ACC112 (cell line): ENCODE results near the gene MTFR1L.

Experiments used
- H2AFZ ChIP-seq: fragments of 200-600 bp; sonication (generic); one replicate; pipeline ENCODE4 v1.6.0; 2017; ENCODE audit warnings: antibody characterized with exemption, low read length; ENCODE audit not compliant: unreplicated experiment
- H3K27ac ChIP-seq: fragments of 200-600 bp; sonication (generic); 2 replicates; pipeline ENCODE4 v1.5.1; 2014; ENCODE audit warnings: low read depth, mild to moderate bottlenecking, antibody characterized with exemption, low read length, moderate library complexity
- H3K27me3 ChIP-seq: fragments of 200-600 bp; sonication (generic); 2 replicates; pipeline ENCODE4 v1.6.1; 2014; ENCODE audit warnings: mild to moderate bottlenecking, antibody characterized with exemption, low read length, moderate library complexity, mixed read lengths; ENCODE audit not compliant: insufficient read depth
- H3K36me3 ChIP-seq: fragments of 200-600 bp; sonication (generic); 2 replicates; pipeline ENCODE4 v1.6.1; 2016; ENCODE audit warnings: mild to moderate bottlenecking, antibody characterized with exemption, low read length, moderate library complexity, mixed read lengths; ENCODE audit not compliant: insufficient read depth
- H3K4me1 ChIP-seq: fragments of 200-600 bp; sonication (generic); one replicate; pipeline ENCODE4 v1.6.1; 2016; ENCODE audit warnings: low read length, mixed read lengths; ENCODE audit not compliant: insufficient read depth, unreplicated experiment, control insufficient read depth
- H3K4me3 ChIP-seq: fragments of 200-600 bp; sonication (generic); 2 replicates; pipeline ENCODE4 v1.5.1; 2014; ENCODE audit warnings: mild to moderate bottlenecking, low read depth, low read length
- H3K79me2 ChIP-seq: fragments of 200-600 bp; sonication (generic); one replicate; pipeline ENCODE4 v1.6.0; 2016; ENCODE audit warnings: low read length; ENCODE audit not compliant: control insufficient read depth, unreplicated experiment, insufficient read depth

MTFR1L gene

DNA sequence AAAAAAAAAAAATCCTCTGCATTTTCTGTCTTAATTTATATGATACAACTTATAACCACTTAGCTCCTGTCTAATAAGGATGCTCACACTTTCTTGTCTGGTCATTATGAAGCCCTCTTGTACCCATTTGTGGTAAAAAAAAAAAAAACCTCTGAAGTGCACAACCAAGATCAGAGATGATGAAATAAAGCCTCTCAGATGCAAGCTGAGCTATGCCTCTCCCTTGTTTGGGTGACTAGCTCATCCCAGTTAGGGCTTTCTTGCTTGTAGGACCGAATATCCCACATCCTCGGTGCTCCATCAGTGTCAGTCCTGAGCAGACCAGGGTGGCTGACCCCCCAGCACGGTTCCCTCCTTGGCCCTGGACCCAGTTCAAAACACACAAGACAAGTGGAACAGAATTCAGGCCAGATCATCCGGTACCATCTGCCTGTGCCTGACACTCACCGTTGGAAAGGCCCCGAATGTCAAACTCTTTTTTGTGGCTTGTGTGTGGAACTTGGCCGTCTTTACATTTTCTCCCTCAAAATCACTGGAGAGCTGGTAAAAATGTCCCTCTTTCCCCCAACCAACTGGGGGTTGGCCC, 26.1 kb upstream of the MTFR1L start:
- Histone ChIP-seq H3K36me3 (no peaks in the 10 kb centered on the region), H2AFZ (no peak overlapping the region)

DNA sequence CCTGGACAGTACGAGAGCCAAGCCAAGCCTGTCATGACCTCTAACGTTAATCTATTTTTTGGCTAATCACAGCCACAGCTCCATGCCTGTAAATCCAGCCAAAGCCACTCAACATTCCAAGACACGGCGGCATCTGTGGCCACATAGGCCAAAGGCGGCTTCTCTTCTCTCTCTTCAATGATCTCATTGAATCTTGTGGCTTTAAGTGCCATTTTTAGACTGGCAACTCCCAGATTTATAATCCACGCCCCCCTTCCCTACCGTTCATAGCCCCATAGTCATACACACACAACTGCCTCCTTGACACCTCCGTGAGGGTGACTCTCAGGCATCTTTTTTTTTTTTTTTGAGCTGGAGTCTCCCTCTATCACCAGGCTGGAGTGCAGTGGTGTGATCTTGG, 25.4 kb upstream of the MTFR1L start:
- Histone ChIP-seq H3K27ac (no peak overlapping the region), H3K36me3 (no peaks in the 10 kb centered on the region), H3K4me1 (no peaks in the 10 kb centered on the region), H3K4me3 (no peak overlapping the region), H3K27me3 (no peaks in the 10 kb centered on the region), H3K79me2 (no peaks in the 10 kb centered on the region), H2AFZ (no peak overlapping the region)

More for the DNA sequence above, 26.1 kb upstream of the MTFR1L start:
- Histone ChIP-seq H3K4me3 (no peak overlapping the region), H3K27me3 (no peaks in the 10 kb centered on the region), H3K4me1 (no peaks in the 10 kb centered on the region), H3K27ac (no peak overlapping the region), H3K79me2 (no peaks in the 10 kb centered on the region)

DNA sequence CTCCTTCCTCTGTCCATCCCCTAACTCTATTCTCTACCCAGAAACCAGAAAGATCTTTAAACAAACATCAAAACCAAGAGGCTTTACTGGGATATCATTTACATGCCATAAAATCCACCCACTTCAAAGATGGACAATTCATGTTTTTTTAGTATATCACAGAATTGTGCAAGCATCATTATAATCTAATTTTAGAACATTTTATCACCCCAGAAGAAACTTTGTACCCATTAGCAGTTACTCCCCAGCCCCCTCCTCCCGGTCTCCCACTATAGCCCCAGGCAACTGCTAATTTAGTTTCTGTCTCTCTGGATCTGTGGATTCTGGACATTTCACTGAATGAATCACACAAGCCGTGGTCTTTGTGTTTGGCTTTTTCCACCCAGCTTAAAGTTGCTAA, 24.5 kb upstream of the MTFR1L start:
- H3K4me3 ChIP-seq = no peak overlapping the region
- H2AFZ ChIP-seq = no peak overlapping the region
- H3K27ac ChIP-seq = no peak overlapping the region
- no peaks in the 10 kb centered on the region for H3K36me3 ChIP-seq
- no peaks in the 10 kb centered on the region for H3K79me2 ChIP-seq
- no peaks in the 10 kb centered on the region for H3K27me3 ChIP-seq
- H3K4me1 ChIP-seq = peaks cover 4% of the 10 kb centered on the region

DNA sequence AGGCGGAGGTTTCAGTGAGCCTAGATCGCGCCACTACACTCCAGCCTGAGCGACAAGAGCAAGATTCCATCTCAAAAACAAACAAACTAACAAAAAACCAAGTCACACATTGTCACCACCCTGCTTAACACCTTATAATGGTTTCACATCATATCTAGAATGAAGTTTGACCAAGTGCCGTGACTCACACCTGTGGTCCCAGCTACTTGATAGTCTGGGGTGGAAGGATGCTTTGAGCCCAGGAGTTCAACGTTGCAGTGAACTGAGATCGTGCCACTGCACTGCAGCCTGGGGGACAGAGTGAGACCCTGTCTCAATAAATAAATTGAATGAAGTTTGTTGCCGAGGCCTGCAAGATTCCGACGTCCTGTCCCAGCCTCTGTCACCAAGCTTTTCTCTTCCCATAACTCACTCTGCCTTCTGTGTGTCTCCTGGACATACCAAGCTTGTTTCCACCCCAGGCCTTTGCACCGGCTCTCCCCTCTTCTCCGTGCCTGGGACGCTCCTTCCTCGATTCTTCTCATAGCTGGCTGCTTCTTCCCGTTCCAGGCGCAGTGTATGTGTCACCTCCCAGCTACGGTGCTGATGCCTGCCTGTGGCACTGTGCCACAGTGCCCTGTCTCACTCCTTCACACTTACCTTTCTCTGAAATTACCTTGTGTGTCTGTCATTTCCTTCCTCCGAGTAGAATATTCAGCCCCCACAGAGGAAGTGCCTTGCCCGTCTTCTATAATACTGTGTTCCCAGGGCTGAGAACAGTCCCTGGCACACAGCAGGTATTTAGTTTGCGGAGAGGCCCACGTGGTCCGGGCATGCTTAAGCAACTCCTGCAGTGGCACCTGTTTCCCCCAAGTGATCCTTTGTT, 23.6 kb upstream of the MTFR1L start:
- Histone ChIP-seq H3K4me3 (no peak overlapping the region), H3K79me2 (peaks cover 4% of the 10 kb centered on the region), H3K27me3 (no peaks in the 10 kb centered on the region), H3K36me3 (no peaks in the 10 kb centered on the region), H2AFZ (peak overlapping the region; percentile 74), H3K27ac (no peak overlapping the region), H3K4me1 (peaks cover 9% of the 10 kb centered on the region)

DNA sequence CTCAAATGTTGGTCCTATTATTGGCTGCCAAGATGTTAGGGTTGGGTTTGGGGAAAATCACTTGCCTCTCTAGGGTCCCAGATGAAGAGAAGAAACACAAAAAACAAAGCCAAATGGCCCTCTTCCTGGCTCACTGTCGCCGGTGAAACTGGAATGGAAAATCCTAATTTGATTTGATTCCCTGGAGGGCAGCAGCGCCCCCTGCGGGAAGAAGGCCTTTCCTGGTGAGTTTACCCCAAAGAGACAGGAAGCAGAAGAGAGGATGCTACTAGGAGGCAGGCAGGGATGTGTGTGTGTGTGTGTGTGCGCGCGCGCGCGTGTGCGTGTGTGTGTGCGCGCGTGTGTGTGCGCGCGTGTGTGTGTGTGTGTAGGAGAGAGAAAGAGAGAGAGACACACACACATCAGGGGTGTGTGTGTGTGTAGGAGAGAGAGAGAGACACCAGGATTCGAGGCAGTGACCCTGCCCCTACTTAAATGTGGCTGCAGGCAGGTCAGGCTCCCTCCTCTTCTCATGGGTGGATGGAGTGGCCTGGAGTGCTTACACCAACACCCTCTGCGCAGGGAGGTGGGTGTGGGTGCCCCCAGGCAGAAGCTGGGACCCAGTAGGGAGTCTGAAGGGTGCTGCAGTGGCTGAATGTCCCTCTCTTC, 22.8 kb upstream of the MTFR1L start:
- peak overlapping the region; percentile 74 for H2AFZ ChIP-seq
- no peaks in the 10 kb centered on the region for H3K36me3 ChIP-seq
- H3K27me3 ChIP-seq = no peaks in the 10 kb centered on the region
- H3K4me3 ChIP-seq = no peak overlapping the region
- no peak overlapping the region for H3K27ac ChIP-seq
- peaks cover 10% of the 10 kb centered on the region for H3K4me1 ChIP-seq
- H3K79me2 ChIP-seq = peaks cover 4% of the 10 kb centered on the region

- peaks cover 4% of the 10 kb centered on the region for H3K79me2 ChIP-seq
- H3K4me3 ChIP-seq = no peak overlapping the region
- no peak overlapping the region for H2AFZ ChIP-seq
- peaks cover 12% of the 10 kb centered on the region for H3K4me1 ChIP-seq
- no peaks in the 10 kb centered on the region for H3K27me3 ChIP-seq
- H3K27ac ChIP-seq = no peak overlapping the region
- no peaks in the 10 kb centered on the region for H3K36me3 ChIP-seq
Observed at GRCh38 chr1:25797939-25798338, 21.8 kb upstream of the MTFR1L start.

GRCh38 chr1:25798666-25799351, 20.9 kb upstream of the MTFR1L start:
- H3K27ac ChIP-seq = no peak overlapping the region
- H3K4me1 ChIP-seq = peaks cover 18% of the 10 kb centered on the region
- no peaks in the 10 kb centered on the region for H3K36me3 ChIP-seq
- no peaks in the 10 kb centered on the region for H3K27me3 ChIP-seq
- no peak overlapping the region for H3K4me3 ChIP-seq
- no peak overlapping the region for H2AFZ ChIP-seq
- peaks cover 4% of the 10 kb centered on the region for H3K79me2 ChIP-seq

DNA sequence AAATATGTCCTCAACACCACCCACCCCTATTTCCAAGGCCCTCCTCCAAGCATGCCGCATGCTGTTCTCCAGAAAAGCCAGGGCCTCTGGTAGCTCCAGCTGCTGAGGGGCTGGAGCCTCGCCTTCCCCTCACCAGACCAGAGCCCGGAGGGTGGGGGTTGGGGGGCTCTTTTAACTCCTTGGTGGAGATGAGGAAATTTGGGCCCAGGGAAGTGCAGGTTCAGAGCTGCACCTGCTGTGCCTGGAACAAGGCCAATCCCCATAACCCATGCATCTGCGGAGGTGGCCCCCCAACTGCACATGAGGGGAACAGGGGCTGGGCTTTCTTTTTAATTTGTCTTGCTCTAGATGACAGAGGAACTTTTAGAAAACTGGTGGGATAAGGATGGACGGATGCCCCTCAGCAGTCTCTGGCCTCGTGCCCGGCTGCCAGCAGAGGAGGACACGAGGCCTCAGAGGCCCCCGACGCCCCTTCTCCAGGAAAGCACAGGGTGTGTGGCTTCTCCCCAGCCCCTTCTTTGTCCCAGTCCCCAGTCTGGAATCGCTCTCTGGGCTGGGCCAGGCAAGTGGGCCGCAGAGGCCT, 20.3 kb upstream of the MTFR1L start:
- peak overlapping the region; percentile 74 for H3K4me3 ChIP-seq
- H3K27ac ChIP-seq = no peak overlapping the region
- H2AFZ ChIP-seq = peak overlapping the region; percentile 56
- H3K4me1 ChIP-seq = peaks cover 24% of the 10 kb centered on the region
- H3K79me2 ChIP-seq = peaks cover 4% of the 10 kb centered on the region
- H3K36me3 ChIP-seq = no peaks in the 10 kb centered on the region
- no peaks in the 10 kb centered on the region for H3K27me3 ChIP-seq

- H3K36me3 ChIP-seq = no peaks in the 10 kb centered on the region
- H3K79me2 ChIP-seq = peaks cover 4% of the 10 kb centered on the region
- H2AFZ ChIP-seq = peak within 1 kb of the TSS; percentile 56
- H3K4me1 ChIP-seq = peaks cover 30% of the 10 kb centered on the region
- peak within 1 kb of the TSS; percentile 79 for H3K4me3 ChIP-seq
- H3K27ac ChIP-seq = no peak within 1 kb of the TSS
- H3K27me3 ChIP-seq = no peaks in the 10 kb centered on the region
Observed at GRCh38 chr1:25799935-25800702, 19.6 kb upstream of the MTFR1L start, which contains the start of gene SELENON. Gene SELENON, plus strand, starts transcription at chr1:25800193. Its CDS starts 38 bp downstream, at chr1:25800231.
